ENCODE results near the gene L1CAM.
A peak's percentile ranks its signal among the peaks of the same experiment; 100 is the strongest.

L1CAM gene, protein sequence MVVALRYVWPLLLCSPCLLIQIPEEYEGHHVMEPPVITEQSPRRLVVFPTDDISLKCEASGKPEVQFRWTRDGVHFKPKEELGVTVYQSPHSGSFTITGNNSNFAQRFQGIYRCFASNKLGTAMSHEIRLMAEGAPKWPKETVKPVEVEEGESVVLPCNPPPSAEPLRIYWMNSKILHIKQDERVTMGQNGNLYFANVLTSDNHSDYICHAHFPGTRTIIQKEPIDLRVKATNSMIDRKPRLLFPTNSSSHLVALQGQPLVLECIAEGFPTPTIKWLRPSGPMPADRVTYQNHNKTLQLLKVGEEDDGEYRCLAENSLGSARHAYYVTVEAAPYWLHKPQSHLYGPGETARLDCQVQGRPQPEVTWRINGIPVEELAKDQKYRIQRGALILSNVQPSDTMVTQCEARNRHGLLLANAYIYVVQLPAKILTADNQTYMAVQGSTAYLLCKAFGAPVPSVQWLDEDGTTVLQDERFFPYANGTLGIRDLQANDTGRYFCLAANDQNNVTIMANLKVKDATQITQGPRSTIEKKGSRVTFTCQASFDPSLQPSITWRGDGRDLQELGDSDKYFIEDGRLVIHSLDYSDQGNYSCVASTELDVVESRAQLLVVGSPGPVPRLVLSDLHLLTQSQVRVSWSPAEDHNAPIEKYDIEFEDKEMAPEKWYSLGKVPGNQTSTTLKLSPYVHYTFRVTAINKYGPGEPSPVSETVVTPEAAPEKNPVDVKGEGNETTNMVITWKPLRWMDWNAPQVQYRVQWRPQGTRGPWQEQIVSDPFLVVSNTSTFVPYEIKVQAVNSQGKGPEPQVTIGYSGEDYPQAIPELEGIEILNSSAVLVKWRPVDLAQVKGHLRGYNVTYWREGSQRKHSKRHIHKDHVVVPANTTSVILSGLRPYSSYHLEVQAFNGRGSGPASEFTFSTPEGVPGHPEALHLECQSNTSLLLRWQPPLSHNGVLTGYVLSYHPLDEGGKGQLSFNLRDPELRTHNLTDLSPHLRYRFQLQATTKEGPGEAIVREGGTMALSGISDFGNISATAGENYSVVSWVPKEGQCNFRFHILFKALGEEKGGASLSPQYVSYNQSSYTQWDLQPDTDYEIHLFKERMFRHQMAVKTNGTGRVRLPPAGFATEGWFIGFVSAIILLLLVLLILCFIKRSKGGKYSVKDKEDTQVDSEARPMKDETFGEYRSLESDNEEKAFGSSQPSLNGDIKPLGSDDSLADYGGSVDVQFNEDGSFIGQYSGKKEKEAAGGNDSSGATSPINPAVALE

GRCh38 chrX:153885968-153886903 lies at the start of gene L1CAM:
TSS of gene L1CAM (minus strand) at chrX:153886173. CDS start at chrX:153875836, 10,337 bp downstream.
- no peak for DNase-seq

DNA sequence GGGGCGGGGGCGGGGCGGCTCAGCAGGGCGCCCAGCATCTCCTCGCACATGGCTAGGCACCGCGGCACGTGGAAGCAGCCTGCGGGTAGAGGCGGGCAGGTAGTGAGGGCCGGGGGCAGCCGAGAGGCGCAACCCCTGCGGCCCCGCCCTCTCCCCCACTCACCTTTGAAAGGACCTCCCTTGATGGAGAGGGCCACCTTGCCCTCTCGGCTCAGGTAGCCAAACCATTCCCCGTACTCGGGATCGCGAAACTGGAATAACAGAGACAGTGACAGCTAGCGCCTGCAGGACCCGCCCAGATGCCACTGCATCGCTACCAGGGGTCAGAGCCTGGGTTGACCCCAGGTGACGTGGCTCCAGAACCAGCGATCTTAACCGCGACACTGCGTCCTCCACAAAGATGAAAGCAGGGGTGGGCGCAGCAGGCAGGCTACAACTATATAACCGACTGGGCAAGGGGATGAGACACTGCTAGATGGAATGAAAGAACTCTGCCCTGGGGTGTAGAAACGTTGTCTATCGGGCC lies 49.4 kb upstream of the L1CAM start:
- DNase-seq: no peak

GRCh38 chrX:153934762-153935325 lies 48.9 kb upstream of the L1CAM start, which contains the start of gene NAA10:
TSS of gene NAA10 (minus strand) at chrX:153935037. CDS start at chrX:153934904, 133 bp downstream.
- DNase-seq: peak; percentile 23 to 50

DNA sequence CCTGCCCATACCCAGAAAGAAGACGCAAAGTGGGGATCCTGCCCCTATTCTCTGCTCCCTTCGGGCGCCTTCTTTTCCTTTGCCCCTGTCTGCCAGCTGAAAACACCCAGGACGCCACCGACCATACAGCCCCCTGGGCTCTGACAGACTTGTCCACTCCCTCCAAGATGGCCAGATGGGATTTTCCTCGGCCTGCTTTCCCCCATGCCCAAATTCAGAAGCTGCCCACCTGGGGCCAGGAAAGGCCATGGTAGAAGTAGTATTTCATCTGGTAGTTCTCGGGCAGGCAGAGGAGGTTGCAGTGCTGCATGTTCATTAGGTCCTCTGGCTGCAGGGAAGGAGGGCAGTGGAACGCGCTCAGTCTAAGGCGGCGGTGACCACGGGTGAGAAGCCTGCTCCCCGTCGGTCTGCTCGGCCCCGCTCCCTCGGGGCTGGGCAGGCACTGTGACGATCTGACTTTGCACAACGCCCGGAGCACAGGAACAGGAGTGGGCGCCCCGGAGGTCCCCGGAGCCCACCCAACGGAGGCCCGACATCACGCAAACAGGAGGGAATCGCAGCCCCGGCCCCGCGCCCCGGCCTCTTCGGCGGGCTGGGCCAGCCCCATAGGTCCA lies 48.3 kb upstream of the L1CAM start:
- no peak for DNase-seq

DNA sequence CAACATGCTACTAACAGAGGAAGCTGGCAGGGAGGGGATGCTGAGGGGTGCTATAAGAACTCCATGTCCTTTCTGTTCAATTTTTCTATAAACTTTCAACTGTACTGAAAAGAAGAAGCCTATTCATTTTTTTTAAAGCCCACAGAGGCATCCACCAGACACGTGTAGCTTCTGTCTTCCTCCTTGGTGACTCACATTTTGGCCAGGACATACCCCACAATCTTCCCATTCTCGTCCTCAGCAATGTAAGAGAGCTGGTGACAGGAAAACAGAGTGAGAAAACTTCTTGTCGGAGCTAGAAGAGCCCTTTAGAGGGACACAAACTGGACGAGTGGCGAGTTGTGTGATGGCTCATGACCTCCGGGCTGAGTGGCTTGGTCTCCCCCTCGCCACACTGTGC lies 47.8 kb upstream of the L1CAM start:
- no peak for DNase-seq

- DNase-seq: no peak
These were observed 46.4 kb upstream of the L1CAM start for GRCh38 chrX:153932220-153932915.

DNA sequence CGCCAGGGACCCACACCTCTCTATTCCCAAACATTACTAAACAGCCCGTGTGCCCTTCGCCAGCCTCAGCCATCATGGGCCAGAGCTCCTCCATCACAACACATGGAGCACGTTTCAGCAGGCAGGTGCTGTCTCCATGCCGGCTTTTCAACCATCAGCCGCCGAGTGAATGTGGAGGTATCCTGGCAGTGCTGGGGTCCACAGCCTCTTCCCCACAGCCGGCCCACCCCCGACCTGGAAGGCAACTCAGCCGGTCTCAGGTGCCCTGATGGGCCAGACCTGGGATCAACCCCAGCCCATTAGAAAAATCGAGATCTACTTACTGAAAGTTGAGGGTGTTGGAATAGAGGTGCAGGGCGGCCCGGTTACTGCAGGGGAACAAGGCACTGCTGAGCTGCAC lies 45.8 kb upstream of the L1CAM start:
- DNase-seq: no peak

- no peak for DNase-seq
These were observed 45.2 kb upstream of the L1CAM start for GRCh38 chrX:153931151-153931550.

- no peak for DNase-seq
These were observed 44.3 kb upstream of the L1CAM start for GRCh38 chrX:153930011-153930910.

DNA sequence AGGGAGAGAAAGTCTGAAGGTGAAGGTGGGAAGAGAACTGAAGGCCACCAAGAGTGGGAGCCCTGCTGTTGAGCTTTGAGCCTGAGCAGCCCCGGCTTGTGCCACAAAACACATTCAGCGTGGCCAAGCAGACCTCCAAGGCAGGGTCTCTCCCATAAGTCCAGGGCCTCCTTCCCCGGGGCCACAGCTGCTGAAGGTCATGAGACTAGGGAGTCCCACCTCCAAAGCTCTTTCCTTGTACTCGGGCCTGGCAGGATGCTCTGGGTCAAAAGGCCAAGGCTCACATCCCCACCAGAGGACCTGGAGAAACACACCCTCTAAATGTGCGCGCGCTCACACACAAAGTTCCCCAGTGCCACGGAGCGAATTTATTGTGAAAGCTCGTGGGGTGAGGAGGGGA lies 43.6 kb upstream of the L1CAM start:
- DNase-seq: no peak

DNA sequence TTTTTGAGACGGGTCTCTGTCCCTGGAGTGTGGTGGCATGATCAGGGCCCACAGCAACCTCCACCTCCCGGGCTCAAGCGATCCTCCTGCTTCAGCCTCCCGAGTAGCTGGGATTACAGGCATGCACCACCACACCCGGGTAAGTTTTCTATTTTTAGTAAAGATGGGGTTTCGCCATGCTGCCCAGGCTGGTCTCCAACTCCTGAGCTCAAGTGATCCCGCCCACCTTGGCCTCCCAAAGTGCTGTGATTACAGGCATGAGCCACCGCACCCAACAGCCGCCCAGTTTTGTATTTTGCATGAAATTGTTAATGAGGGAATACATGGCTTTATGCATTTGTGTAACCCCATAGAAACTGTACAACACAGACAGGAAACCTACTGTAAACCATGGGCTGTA lies 42.9 kb upstream of the L1CAM start:
- no peak for DNase-seq

DNA sequence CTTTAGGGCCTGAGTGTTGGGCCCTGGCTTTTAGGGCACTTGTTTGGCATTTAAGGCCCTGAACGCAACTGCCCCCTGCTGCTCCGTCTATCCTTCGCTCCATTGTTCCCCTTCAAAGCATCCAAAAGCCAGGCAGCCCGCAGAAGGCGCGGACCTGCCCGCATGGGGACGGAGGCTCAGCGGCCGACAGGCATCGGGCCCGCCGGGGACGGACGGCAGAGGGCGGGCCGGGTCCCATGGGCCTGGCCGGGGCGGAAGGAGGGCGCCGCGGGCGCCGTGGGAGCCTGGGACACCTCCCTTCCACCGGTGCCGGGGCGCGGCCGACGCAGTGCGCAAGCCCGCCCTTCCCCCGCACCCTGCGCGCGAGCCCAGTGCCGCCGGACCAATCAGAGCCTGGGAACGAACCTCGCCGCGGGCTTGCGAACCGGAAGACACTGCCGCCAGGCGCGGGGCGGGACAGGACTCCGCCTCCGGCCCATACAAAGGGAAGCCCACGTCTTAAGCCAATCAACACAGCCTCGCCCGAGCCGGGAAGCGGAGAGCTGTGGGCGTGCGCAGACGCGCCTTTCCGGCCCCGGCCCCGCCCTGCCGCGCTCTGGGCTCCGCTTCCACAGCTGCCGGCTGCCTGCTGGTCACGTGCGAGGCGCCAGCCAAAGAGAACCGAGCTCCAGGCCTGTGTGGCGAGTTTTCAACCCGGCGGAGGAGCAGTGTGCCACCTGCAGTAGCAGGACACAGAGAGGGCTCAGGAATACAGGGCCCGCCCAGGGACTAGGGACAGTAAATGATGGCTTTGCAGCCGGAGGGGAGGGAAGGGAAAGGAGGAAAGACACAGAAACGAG lies 42.2 kb upstream of the L1CAM start:
- peak; percentile 88 to 90 for DNase-seq

GRCh38 chrX:153927672-153927921 lies 41.6 kb upstream of the L1CAM start:
- no peak for DNase-seq

- DNase-seq: no peak
These were observed 41.1 kb upstream of the L1CAM start for GRCh38 chrX:153926858-153927671.

GRCh38 chrX:153926552-153926857 lies 40.5 kb upstream of the L1CAM start:
- no peak for DNase-seq

DNA sequence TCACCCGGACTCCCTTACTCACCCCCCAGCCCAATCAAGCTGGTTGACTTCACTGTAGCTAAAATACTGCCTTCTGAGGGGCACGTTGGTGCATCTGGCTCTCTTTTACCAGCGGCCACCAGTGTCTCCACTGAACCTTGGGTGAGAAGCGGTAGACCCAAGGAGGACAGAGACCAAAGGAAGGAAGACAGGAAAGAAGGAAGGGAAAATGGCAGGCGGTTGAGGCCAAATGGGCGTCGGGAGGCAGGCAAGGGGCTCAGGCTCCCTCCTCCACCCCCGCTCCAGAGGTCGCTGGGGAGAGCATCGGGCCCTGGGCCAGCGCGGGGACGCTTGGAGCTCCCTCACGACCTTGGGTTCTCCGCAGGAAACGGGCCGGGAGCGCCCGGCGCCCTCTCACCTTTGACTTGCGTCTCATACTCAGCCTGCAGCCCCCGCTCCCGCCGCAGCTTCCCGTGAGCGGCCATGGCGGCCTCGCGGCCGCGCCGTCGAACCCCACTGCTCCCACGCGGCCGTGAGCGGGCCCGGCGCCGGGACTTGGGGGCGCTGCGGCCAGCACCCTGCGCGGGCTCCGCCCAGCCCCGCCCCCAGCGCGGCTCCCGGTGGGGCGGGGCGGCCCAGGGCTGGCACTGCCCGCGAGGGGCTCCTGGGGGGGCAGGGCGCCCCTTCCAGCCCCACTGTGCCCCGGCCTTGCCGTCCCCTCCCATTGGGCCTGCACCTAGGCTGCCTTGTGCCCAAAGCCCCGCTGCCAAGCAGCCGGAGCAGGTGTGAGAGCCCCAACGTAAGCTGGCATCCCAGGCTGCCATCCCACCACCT lies 40.0 kb upstream of the L1CAM start, which contains the start of gene ARHGAP4:
ARHGAP4 (minus strand) TSS at position 526 of the 813 bp plus-strand sequence; CDS start at position 464, 62 bp downstream.
- DNase-seq: no peak

GRCh38 chrX:153925387-153925738 lies 39.4 kb upstream of the L1CAM start:
- no peak for DNase-seq
